Caco-2 (cell line): ENCODE measurements around the gene ELN. TPM values are rescaled to one million over a fixed set of nuclear protein-coding genes. Genes with fewer than 3 reads are reported as not detected.

Experiments used
- BruUV-seq: library from RNA; stranded (reverse); fragments of 400-500 nt; replicated peaks from 2 replicates; lab custom pipeline; 2021; lab: Mats Ljungman, UMichigan
- CTCF ChIA-PET: fragments of 300-600 bp; sonication (Branson Sonifier 250); formaldehyde crosslinking; loops from one replicate; lab custom pipeline; 2022; ENCODE audit warnings: antibody characterized with exemption; lab: Charles Lee
- POLR2A ChIA-PET: fragments of 300-600 bp; sonication (Branson Sonifier 250); formaldehyde crosslinking; loops from one replicate; lab custom pipeline; 2022; ENCODE audit warnings: antibody characterized with exemption; lab: Charles Lee
- DNase-seq, 2 experiments: peaks; one replicate each; pipeline versions ENCODE4 v3.0.0 to v3.0.0-alpha.2; 2020 to 2022
- H3K27me3 ChIP-seq: replicated peaks from 2 replicates; pipeline ENCODE4 v1.6.0; 2011; ENCODE audit warnings: low read length; ENCODE audit not compliant: control insufficient read depth, insufficient read depth
- H3K36me3 ChIP-seq: 2 replicates; pipeline ENCODE4 v1.5.1; 2011; ENCODE audit warnings: low read length; ENCODE audit not compliant: control insufficient read depth, insufficient read depth
- H3K4me1 ChIP-seq: fragments of 250-450 bp; sonication (Bioruptor Pico); 2 replicates; pipeline ENCODE4 v1.5.1; 2020; ENCODE audit warnings: mild to moderate bottlenecking
- H3K4me3 ChIP-seq: 2 replicates; pipeline ENCODE4 v1.5.1; 2011; ENCODE audit warnings: low read depth, mild to moderate bottlenecking, control low read depth, low read length
- H3K9me3 ChIP-seq: fragments of 250-450 bp; sonication (Bioruptor Pico); 2 replicates; pipeline ENCODE4 v1.5.1; 2020; ENCODE audit warnings: mild to moderate bottlenecking, moderate library complexity
- H3K27ac Mint-ChIP-seq: one replicate; pipeline ENCODE4 v1.8.0; 2022; ENCODE audit warnings: mixed read lengths; ENCODE audit not compliant: unreplicated experiment
- H3K27me3 Mint-ChIP-seq: one replicate; pipeline ENCODE4 v1.8.0; 2022; ENCODE audit warnings: mixed read lengths; ENCODE audit not compliant: insufficient read depth, unreplicated experiment
- H3K36me3 Mint-ChIP-seq: one replicate; pipeline ENCODE4 v1.8.0; 2022; ENCODE audit warnings: mild to moderate bottlenecking, mixed read lengths; ENCODE audit not compliant: insufficient read depth, unreplicated experiment
- H3K4me1 Mint-ChIP-seq: one replicate; pipeline ENCODE4 v1.8.0; 2022; ENCODE audit warnings: low read depth, mixed read lengths; ENCODE audit not compliant: unreplicated experiment
- H3K4me3 Mint-ChIP-seq: one replicate; pipeline ENCODE4 v1.8.0; 2022; ENCODE audit warnings: mild to moderate bottlenecking, moderate library complexity, mixed read lengths; ENCODE audit not compliant: unreplicated experiment
- H3K9me3 Mint-ChIP-seq: one replicate; pipeline ENCODE4 v1.8.0; 2022; ENCODE audit warnings: mixed read lengths; ENCODE audit not compliant: unreplicated experiment
- intact Hi-C: fragments of 100-400 bp; cut with micrococcal nuclease; formaldehyde crosslinking; loops from one replicate; pipeline ENCODE4 v1.10.0; 2022; ENCODE audit not compliant: unreplicated experiment
- total RNA-seq: library from RNA; stranded (reverse); gene quantifications from 2 replicates; pipeline ENCODE4 v1.2.3, GENCODE V29; 2022
- TF ChIP-seq, protein P1 (sequence below), 2 experiments: fragments of 200-600 bp in 1 of 2; IDR thresholded peaks; 1 replicate in 1 of 2; 2 replicates in 1 of 2; pipeline versions ENCODE4 v1.5.1 to v1.8.0; 2011 to 2022; ENCODE audit warnings: antibody characterized with exemption in 1 of 2, control low read depth in 1 of 2, inconsistent platforms in 1 of 2, low read depth in 1 of 2, low read length in 1 of 2, mild to moderate bottlenecking in 1 of 2, moderate library complexity in 1 of 2; ENCODE audit not compliant: insufficient read depth in 1 of 2, severe bottlenecking in 1 of 2, unreplicated experiment in 1 of 2

Gene ELN
- total RNA-seq, 1 experiment from 2014 or later = not detected

DNA sequence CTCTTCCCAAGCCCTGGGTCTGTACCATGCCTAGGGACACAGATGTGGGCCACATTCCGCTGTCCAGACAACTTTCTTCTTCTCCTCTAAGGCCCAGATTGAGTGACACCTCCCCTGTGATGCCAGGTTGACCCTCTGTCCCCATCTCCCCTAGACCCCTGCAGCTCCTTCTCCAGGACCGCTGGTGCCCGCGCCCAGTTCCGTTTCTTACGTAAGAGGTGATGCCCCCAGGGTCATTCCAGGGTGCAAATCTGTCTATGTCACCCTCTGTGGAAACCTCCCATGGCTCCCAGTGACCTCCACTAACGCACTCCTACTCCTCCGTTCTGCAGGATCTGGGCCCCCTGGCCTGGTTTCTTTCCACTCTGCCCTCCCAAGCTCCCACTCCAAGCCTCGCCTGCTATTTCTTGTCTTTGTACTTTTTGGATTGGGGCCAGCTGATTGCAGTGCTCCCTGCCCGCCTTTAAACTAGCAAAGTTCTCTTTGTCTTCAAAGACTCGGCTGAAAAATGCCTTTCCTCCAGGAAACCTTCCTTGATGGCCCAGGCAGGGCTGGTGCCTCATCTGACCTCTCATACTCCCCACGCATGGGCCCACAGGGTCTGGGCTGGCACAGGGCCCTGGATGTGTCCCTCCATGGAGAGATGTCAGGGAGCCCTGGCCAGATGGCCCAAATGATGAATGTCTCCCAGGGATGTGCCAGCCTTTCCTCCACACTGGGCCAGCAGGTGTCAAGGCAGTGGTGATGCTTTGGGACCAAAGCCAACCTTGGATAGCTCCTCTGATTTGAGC is 21.3 kb upstream of the ELN start:
- H3K9me3 Mint-ChIP-seq = no peaks in the 10 kb centered on the region
- intact Hi-C loops = no loop called here

DNA sequence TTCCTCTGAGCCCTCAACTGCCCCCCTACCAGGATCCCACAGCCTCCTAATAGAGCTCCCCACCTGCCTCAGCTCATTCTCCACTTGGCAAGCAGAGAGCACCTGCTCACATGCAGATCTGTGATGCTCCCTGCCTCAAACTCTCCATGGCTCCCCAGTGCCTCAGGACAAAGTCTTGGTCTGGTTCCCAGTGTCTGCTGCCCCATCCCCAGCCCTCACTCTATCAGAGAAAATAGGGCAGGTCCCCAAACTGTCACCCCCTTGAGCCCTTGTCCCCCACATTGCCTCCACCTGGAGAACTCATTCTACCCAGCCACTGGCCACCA is 20.8 kb upstream of the ELN start:
- Mint-ChIP-seq H3K36me3 (no peaks in the 10 kb centered on the region), H3K4me3 (no peak overlapping the region), H3K9me3 (no peaks in the 10 kb centered on the region), H3K27me3 (peaks cover 7% of the 10 kb centered on the region), H3K27ac (no peak overlapping the region), H3K4me1 (no peaks in the 10 kb centered on the region)
- ChIA-PET CTCF (no interaction called here), POLR2A (no interaction called here)
- Histone ChIP-seq H3K4me1 (no peaks in the 10 kb centered on the region), H3K27me3 (no peaks in the 10 kb centered on the region), H3K4me3 (no peak overlapping the region), H3K9me3 (no peaks in the 10 kb centered on the region), H3K36me3 (no peaks in the 10 kb centered on the region)
- TF ChIP-seq, protein P1, sequence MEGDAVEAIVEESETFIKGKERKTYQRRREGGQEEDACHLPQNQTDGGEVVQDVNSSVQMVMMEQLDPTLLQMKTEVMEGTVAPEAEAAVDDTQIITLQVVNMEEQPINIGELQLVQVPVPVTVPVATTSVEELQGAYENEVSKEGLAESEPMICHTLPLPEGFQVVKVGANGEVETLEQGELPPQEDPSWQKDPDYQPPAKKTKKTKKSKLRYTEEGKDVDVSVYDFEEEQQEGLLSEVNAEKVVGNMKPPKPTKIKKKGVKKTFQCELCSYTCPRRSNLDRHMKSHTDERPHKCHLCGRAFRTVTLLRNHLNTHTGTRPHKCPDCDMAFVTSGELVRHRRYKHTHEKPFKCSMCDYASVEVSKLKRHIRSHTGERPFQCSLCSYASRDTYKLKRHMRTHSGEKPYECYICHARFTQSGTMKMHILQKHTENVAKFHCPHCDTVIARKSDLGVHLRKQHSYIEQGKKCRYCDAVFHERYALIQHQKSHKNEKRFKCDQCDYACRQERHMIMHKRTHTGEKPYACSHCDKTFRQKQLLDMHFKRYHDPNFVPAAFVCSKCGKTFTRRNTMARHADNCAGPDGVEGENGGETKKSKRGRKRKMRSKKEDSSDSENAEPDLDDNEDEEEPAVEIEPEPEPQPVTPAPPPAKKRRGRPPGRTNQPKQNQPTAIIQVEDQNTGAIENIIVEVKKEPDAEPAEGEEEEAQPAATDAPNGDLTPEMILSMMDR (IDR thresholded peaks at IDR 0.05; ENCODE audit: insufficient read depth in 1 of 2, low read depth in 1 of 2, low read length in 1 of 2, severe bottlenecking in 1 of 2, unreplicated experiment in 1 of 2) = no peak
- intact Hi-C loops = no loop called here
- no TSS peak for BruUV-seq
- no peak for DNase-seq

More for the DNA sequence above, 21.3 kb upstream of the ELN start:
- Histone ChIP-seq H3K9me3 (no peaks in the 10 kb centered on the region), H3K4me1 (no peaks in the 10 kb centered on the region), H3K4me3 (no peak overlapping the region), H3K27me3 (no peaks in the 10 kb centered on the region), H3K36me3 (no peaks in the 10 kb centered on the region)
- Mint-ChIP-seq H3K4me1 (no peaks in the 10 kb centered on the region), H3K27ac (no peak overlapping the region), H3K27me3 (peaks cover 7% of the 10 kb centered on the region), H3K4me3 (no peak overlapping the region), H3K36me3 (no peaks in the 10 kb centered on the region)
- no TSS peak for BruUV-seq
- POLR2A ChIA-PET = no interaction called here
- TF ChIP-seq, protein P1 (IDR thresholded peaks at IDR 0.05; ENCODE audit: insufficient read depth in 1 of 2, low read depth in 1 of 2, low read length in 1 of 2, severe bottlenecking in 1 of 2, unreplicated experiment in 1 of 2) = no peak
- CTCF ChIA-PET = interaction anchor here (0.6 to 1.4 kb wide), 4 partner anchors 20 to 588 kb away, joined by 3 to 7 read pairs (median 3); no protein-coding TSS in a partner anchor
- no peak for DNase-seq

DNA sequence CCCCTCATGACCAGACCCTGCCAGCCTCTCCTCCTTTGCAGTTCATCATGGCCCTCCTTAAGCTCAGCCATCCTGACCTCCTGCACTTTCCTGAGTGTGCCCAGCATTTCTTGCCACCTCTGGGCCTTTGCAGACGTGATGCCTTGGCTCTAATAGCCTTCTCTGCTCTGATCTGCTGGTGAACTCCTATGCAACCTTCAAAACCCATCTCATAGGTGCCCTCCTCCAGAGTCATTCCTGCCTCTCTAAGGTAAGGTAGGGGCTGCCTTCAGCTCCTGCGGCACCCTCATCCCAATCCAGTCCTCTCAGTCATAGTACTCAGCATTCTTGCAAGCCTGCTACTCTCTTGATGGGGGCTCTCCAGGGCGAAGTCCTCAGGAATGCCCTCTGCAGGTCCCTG is 19.3 kb upstream of the ELN start:
- no peaks in the 10 kb centered on the region for H3K4me1 Mint-ChIP-seq
- POLR2A ChIA-PET = no interaction called here
- H3K36me3 Mint-ChIP-seq = no peaks in the 10 kb centered on the region
- no peaks in the 10 kb centered on the region for H3K9me3 ChIP-seq
- no TSS peak for BruUV-seq
- H3K9me3 Mint-ChIP-seq = no peaks in the 10 kb centered on the region
- no peak for DNase-seq
- no peaks in the 10 kb centered on the region for H3K27me3 ChIP-seq
- H3K36me3 ChIP-seq = no peaks in the 10 kb centered on the region
- no peak overlapping the region for H3K4me3 ChIP-seq
- peaks cover 7% of the 10 kb centered on the region for H3K27me3 Mint-ChIP-seq
- CTCF ChIA-PET = interaction anchor here (0.6 kb wide), 1 partner anchor 156 kb away, joined by 7 read pairs; no protein-coding TSS in a partner anchor
- intact Hi-C loops = no loop called here
- no peak overlapping the region for H3K4me3 Mint-ChIP-seq
- no peaks in the 10 kb centered on the region for H3K4me1 ChIP-seq
- peak overlapping the region; percentile 21 for H3K27ac Mint-ChIP-seq
- TF ChIP-seq, protein P1 (IDR thresholded peaks at IDR 0.05; ENCODE audit: insufficient read depth in 1 of 2, low read depth in 1 of 2, low read length in 1 of 2, severe bottlenecking in 1 of 2, unreplicated experiment in 1 of 2) = no peak
